Large intestine (tissue), 3 donors: ENCODE results near the gene CORIN. TPM values are rescaled to one million over a fixed set of nuclear protein-coding genes. Genes with fewer than 3 reads are reported as not detected.
A peak's percentile ranks its signal among the peaks of the same experiment; 100 is the strongest.

Experiments used
- DNase-seq, 2 donors: peaks; one replicate each; pipeline versions ENCODE4 v3.0.0 to v3.0.0-alpha.2; 2013
- H3K27ac ChIP-seq: one replicate; pipeline ENCODE4 v1.5.1; 2013; ENCODE audit warnings: low read length
- H3K27me3 ChIP-seq: 2 replicates; pipeline ENCODE4 v1.6.1; 2013; ENCODE audit warnings: low read length; ENCODE audit not compliant: control insufficient read depth, insufficient read depth
- H3K36me3 ChIP-seq: 2 replicates; pipeline ENCODE4 v1.6.1; 2013; ENCODE audit warnings: low read length; ENCODE audit not compliant: control insufficient read depth, insufficient read depth
- H3K4me1 ChIP-seq: one replicate; pipeline ENCODE4 v1.6.1; 2013; ENCODE audit warnings: low read length; ENCODE audit not compliant: control insufficient read depth, insufficient read depth
- H3K4me3 ChIP-seq: one replicate; pipeline ENCODE4 v1.5.1; 2013; ENCODE audit warnings: low read length
- H3K9me3 ChIP-seq: one replicate; pipeline ENCODE4 v1.6.1; 2013; ENCODE audit warnings: mild to moderate bottlenecking, low read depth, low read length, moderate library complexity; ENCODE audit not compliant: control insufficient read depth
- WGBS: methylation state at CpG from one replicate; pipeline ENCODE4 v1.1.5; 2013; ENCODE audit warnings: low lambda C conversion rate; ENCODE audit not compliant: insufficient coverage; 5-methylcytosine and 5-hydroxymethylcytosine counted together
- polyA plus RNA-seq: library from polyadenylated mRNA; unstranded; fragments of 120-200 nt; gene quantifications from one replicate; pipeline ENCODE4 v1.2.1, GENCODE V29; 2013

CORIN gene
- polyA plus RNA-seq, 1 donor: 0.42 TPM

GRCh38 chr4:47836641-47837093 lies 1.2 kb downstream of the CORIN start:
- peaks cover 16% of the 10 kb centered on the region for H3K27me3 ChIP-seq
- peak overlapping the region; percentile 45 for H3K4me3 ChIP-seq
- no peaks in the 10 kb centered on the region for H3K9me3 ChIP-seq
- peak; percentile 51 to 72 for DNase-seq
- peaks cover 7% of the 10 kb centered on the region for H3K4me1 ChIP-seq
- H3K27ac ChIP-seq: no peak overlapping the region
- no peaks in the 10 kb centered on the region for H3K36me3 ChIP-seq
- WGBS: no CpG with 5 or more reads among the region's 27 CpGs

- no peak overlapping the region for H3K27ac ChIP-seq
- no peaks in the 10 kb centered on the region for H3K36me3 ChIP-seq
- WGBS: no CpG with 5 or more reads among the region's 2 CpGs
- no peak for DNase-seq
- H3K9me3 ChIP-seq: no peaks in the 10 kb centered on the region
- H3K4me1 ChIP-seq: peaks cover 7% of the 10 kb centered on the region
- no peak overlapping the region for H3K4me3 ChIP-seq
- H3K27me3 ChIP-seq: peaks cover 16% of the 10 kb centered on the region
These were observed 2.4 kb downstream of the CORIN start for GRCh38 chr4:47835494-47835893.

DNA sequence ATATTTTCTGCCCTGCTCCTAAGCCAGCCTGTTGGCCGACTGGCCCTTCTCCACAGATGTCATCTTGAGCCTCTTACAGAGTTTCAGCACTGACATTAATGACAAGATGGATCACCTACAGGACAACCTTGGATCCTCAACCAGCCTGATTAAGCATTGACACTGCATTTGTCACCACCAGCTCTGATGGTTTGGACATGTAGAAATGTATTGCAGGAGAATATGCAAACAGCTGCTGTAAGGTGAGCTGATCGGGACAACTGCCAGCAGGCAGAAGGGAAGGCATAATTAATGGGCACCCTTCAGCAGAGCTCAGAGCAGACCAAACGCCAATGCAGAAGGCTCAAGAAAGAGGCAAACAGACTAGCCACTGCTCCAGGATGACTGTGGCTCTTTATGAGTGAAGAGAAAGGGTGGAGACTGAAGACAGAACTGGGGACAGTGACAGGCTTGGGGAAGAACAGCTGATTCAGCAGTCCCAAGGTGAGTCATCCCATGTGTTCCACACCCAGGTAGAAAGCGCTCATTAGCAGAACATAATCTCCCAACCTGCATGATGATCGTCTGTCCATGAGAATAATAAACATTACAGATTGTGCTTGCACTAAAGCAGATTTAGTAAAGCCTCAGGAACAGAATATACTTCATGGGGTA lies 6.7 kb downstream of the CORIN start:
- DNase-seq: peak; percentile 12 to 23
- Histone ChIP-seq H3K4me1 (peaks cover 7% of the 10 kb centered on the region), H3K27ac (no peak overlapping the region), H3K4me3 (no peak overlapping the region), H3K9me3 (no peaks in the 10 kb centered on the region), H3K27me3 (peaks cover 9% of the 10 kb centered on the region), H3K36me3 (no peaks in the 10 kb centered on the region)
- WGBS: no CpG with 5 or more reads among the region's 5 CpGs

DNA sequence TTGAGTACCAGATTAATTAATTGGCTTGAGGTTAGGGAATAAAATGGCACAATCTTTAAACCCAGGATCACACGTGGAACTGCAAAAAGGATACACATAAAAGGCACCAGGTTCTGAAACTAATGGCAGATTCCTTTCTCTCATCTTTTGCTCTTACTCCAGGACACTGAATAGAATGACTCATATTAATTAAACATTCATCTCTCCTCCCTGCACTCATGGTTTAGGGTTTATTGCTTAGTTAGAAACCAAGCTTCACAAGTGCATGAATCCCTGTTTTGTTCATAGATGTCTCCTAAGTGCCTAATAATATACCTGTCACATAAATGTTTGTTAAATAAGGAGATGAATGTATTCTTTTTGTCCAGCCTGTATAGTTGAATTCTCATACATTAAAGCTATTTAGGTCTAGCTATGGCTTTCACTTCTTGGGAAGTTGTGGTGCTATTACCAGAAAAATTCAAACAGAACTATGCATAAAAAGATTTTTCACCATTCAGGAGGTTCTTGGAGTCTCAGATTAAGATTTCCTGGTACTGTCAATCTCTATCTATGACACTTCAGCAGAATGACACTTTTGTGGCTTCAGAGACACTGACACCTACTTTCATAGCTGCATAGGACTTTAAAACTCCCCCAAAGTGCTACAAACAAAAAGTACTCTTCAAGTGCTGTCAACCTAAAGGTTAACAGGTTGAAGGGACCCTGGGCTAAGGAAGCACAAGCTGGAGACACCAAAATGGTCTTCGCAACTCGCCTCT lies 7.4 kb downstream of the CORIN start:
- DNase-seq: no peak
- Histone ChIP-seq H3K27ac (no peak overlapping the region), H3K27me3 (peaks cover 3% of the 10 kb centered on the region), H3K9me3 (no peaks in the 10 kb centered on the region), H3K4me1 (peaks cover under 1% of the 10 kb centered on the region), H3K4me3 (no peak overlapping the region), H3K36me3 (no peaks in the 10 kb centered on the region)
- WGBS: no CpG with 5 or more reads among the region's 3 CpGs

- no peaks in the 10 kb centered on the region for H3K27me3 ChIP-seq
- DNase-seq: no peak
- no peaks in the 10 kb centered on the region for H3K4me1 ChIP-seq
- no peak overlapping the region for H3K27ac ChIP-seq
- H3K4me3 ChIP-seq: no peak overlapping the region
- no peaks in the 10 kb centered on the region for H3K9me3 ChIP-seq
- no peaks in the 10 kb centered on the region for H3K36me3 ChIP-seq
These were observed 8.4 kb downstream of the CORIN start for GRCh38 chr4:47829438-47829837.

DNA sequence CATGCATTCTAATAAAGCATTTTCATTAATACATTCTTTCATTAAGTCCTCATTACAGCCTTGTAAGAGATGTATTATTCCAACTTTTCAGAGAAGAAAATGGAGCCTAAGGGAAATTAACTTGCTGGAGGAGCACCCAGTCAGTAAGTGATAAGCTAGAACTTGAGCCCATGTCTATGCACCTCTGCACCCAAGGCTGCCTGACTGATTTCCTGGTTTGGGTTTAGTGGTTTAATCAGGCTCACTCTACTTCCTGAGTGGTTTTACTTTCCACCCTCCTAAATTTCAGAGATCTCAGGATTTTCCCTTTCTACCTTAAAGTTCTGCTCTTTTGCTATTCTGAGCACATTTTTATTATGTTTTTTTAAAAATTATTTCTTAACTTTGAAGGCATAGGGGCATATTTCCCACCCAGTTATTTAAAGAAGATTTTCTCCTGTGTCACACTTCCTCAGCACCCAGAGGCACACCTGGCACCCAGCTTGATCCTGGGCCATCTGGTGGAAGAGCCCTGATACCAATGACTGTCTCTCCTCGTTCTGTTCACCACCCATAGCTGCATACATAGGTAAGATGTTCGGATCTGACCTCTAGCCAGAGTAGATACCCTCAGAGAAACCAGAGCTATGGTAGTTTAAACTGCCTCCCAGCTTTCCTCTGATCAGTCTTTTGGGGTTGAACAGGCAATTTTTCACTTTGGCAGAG lies 10.4 kb downstream of the CORIN start:
- Histone ChIP-seq H3K27me3 (peaks cover 3% of the 10 kb centered on the region), H3K36me3 (no peaks in the 10 kb centered on the region), H3K9me3 (no peaks in the 10 kb centered on the region), H3K27ac (no peak overlapping the region), H3K4me3 (no peak overlapping the region), H3K4me1 (no peaks in the 10 kb centered on the region)
- WGBS: no CpG with 5 or more reads among the region's 2 CpGs
- no peak for DNase-seq

- peak; percentile 9 to 14 for DNase-seq
These were observed 13.0 kb downstream of the CORIN start for GRCh38 chr4:47824840-47825239.

DNA sequence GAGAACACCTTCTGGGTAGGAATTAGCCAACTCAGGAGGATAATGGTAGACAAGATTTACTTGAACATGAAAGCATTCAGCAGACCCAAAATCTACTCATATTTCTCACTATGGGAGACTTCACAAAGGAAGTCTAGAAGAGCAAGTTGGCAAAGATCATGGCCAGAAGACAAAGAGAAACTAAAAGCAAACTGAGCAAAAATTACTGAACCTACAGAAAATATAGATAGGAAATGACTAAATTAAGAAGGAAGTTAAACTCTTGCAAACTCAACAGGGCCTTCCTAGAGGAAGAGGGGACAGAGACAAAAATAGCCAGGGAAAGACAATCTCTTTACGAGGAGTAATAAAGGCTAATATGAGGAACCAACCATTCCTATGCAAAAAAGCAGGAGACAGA lies 18.7 kb downstream of the CORIN start:
- DNase-seq: no peak
- Histone ChIP-seq H3K27ac (no peak overlapping the region), H3K27me3 (peaks cover 3% of the 10 kb centered on the region), H3K4me3 (no peak overlapping the region), H3K9me3 (no peaks in the 10 kb centered on the region), H3K4me1 (no peaks in the 10 kb centered on the region), H3K36me3 (no peaks in the 10 kb centered on the region)
- WGBS: no CpG with 5 or more reads among the region's 1 CpG

More at GRCh38 chr4:47824840-47825239, 13.0 kb downstream of the CORIN start:
- peaks cover 3% of the 10 kb centered on the region for H3K27me3 ChIP-seq
- H3K9me3 ChIP-seq: no peaks in the 10 kb centered on the region
- H3K4me3 ChIP-seq: no peak overlapping the region
- no peaks in the 10 kb centered on the region for H3K36me3 ChIP-seq
- H3K27ac ChIP-seq: no peak overlapping the region
- H3K4me1 ChIP-seq: no peaks in the 10 kb centered on the region
- no CpG with 5 or more reads among the region's 7 CpGs for WGBS

DNA sequence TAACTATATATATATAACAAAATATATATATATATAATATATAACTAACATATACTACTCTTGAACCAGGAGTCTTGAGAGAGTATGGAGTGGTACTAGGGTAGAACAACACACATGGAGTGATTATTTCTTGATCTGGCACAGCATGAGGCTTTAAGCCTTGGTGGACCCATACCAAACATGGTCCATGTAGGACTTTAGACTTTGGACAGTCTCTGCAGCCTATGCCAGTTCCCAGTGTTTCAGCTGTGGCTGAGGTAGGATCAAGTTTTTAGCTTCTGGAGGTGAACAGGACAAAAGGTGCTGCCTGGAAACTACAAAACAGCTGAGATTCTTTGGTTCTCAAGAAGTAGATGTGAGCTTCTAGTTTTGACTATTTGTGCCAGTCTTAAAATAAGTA lies 20.6 kb downstream of the CORIN start:
- Histone ChIP-seq H3K9me3 (no peaks in the 10 kb centered on the region), H3K4me3 (no peak overlapping the region), H3K4me1 (no peaks in the 10 kb centered on the region), H3K36me3 (no peaks in the 10 kb centered on the region), H3K27me3 (no peaks in the 10 kb centered on the region), H3K27ac (no peak overlapping the region)
- no peak for DNase-seq

GRCh38 chr4:47816748-47817147 lies 21.1 kb downstream of the CORIN start:
- Histone ChIP-seq H3K4me3 (no peak overlapping the region), H3K36me3 (no peaks in the 10 kb centered on the region), H3K4me1 (no peaks in the 10 kb centered on the region), H3K27ac (no peak overlapping the region), H3K27me3 (no peaks in the 10 kb centered on the region), H3K9me3 (no peaks in the 10 kb centered on the region)
- DNase-seq: no peak
- no CpG with 5 or more reads among the region's 2 CpGs for WGBS
